HCT116 (cell line): ENCODE results near the gene MID1. TPM values are rescaled to one million over a fixed set of nuclear protein-coding genes. Genes with fewer than 3 reads are reported as not detected.

Experiments
- ATAC-seq: fragments of 200-7000 bp; cut with Tn5 transposase; 2 replicates; pipeline ENCODE4 v1.9.1; 2020; ENCODE audit warnings: mild to moderate bottlenecking, moderate library complexity
- BruUV-seq: library from RNA; stranded (reverse); fragments of 400-500 nt; replicated peaks from 2 replicates; lab custom pipeline; 2021; lab: Mats Ljungman, UMichigan
- CTCF ChIA-PET: fragments of 300-600 bp; sonication (Branson Sonifier 250); formaldehyde crosslinking; loops from one replicate; lab custom pipeline; 2021; ENCODE audit warnings: antibody characterized with exemption; lab: Charles Lee
- POLR2A ChIA-PET: fragments of 300-600, 350-600 bp; sonication (Branson Sonifier 250); formaldehyde crosslinking; loops from one replicate; lab custom pipeline; 2021; ENCODE audit warnings: antibody characterized with exemption; lab: Charles Lee
- RAD21 ChIA-PET, 2 experiments: fragments of 300-600 bp; sonication (Branson Sonifier 250); formaldehyde crosslinking; loops; one replicate each; lab custom pipeline; 2023; ENCODE audit warnings: low total read pairs in 2 of 2; ENCODE audit not compliant: uncharacterized antibody in 2 of 2, unreplicated experiment in 2 of 2, low non-redundant PET in 1 of 2; lab: Charles Lee
- DNase-seq: peaks from one replicate; pipeline ENCODE4 v3.0.0-alpha.2; 2010; ENCODE audit warnings: low read depth, low spot score
- H2AFZ ChIP-seq: fragments of 200-600 bp; shearing (Covaris generic), sonication (generic); 2 replicates; pipeline ENCODE4 v1.6.1; 2017; ENCODE audit warnings: low read depth, mixed run types, mixed read lengths, antibody characterized with exemption, low read length; ENCODE audit not compliant: poor library complexity, severe bottlenecking
- H3K27ac ChIP-seq: 2 replicates; pipeline ENCODE4 v1.5.1; 2012; ENCODE audit warnings: low read depth, low read length
- H3K27me3 ChIP-seq: fragments of 200-600 bp; sonication (generic); 2 replicates; pipeline ENCODE4 v1.6.1; 2016; ENCODE audit warnings: mixed run types, low read length, mixed read lengths; ENCODE audit not compliant: insufficient read depth
- H3K36me3 ChIP-seq, 2 experiments: fragments of 200-500 bp in 1 of 2; fragments of 200-600 bp in 1 of 2; sonication (Bioruptor generic) in 1 of 2; sonication (generic) in 1 of 2; 2 replicates each; pipeline versions ENCODE4 v1.5.1 to v1.6.1; 2014 to 2016; ENCODE audit warnings: low read length in 2 of 2, inconsistent platforms in 1 of 2, mixed read lengths in 1 of 2, mixed run types in 1 of 2; ENCODE audit not compliant: insufficient read depth in 2 of 2, control insufficient read depth in 1 of 2
- H3K4me1 ChIP-seq, 2 experiments: fragments of 200-600 bp in 1 of 2; sonication (generic) in 1 of 2; 2 replicates each; pipeline versions ENCODE4 v1.5.1 to v1.6.1; 2012 to 2017; ENCODE audit warnings: low read length in 2 of 2, inconsistent platforms in 1 of 2, mild to moderate bottlenecking in 1 of 2, mixed read lengths in 1 of 2, mixed run types in 1 of 2, moderate library complexity in 1 of 2; ENCODE audit not compliant: insufficient read depth in 2 of 2, control insufficient read depth in 1 of 2
- H3K4me2 ChIP-seq: fragments of 200-600 bp; sonication (generic); 2 replicates; pipeline ENCODE4 v1.6.1; 2017; ENCODE audit warnings: mixed run types, low read length, mixed read lengths
- H3K4me3 ChIP-seq, 2 experiments: fragments of 200-600 bp in 1 of 2; sonication (generic) in 1 of 2; replicated peaks in 1 of 2; 2 replicates each; pipeline ENCODE4 v1.5.1; 2011 to 2016; ENCODE audit warnings: low read length in 2 of 2, control low read depth in 1 of 2, low read depth in 1 of 2, mild to moderate bottlenecking in 1 of 2, mixed read lengths in 1 of 2, mixed run types in 1 of 2
- H3K79me2 ChIP-seq: fragments of 200-600 bp; sonication (generic); 2 replicates; pipeline ENCODE4 v1.6.1; 2017; ENCODE audit warnings: mild to moderate bottlenecking, mixed run types, low read length, moderate library complexity, mixed read lengths; ENCODE audit not compliant: insufficient read depth
- H3K9ac ChIP-seq: fragments of 200-600 bp; sonication (generic); 2 replicates; pipeline ENCODE4 v1.6.1; 2016; ENCODE audit warnings: low read length, mixed read lengths
- H3K9me2 ChIP-seq: fragments of 200-600 bp; sonication (generic), shearing (Covaris generic); 2 replicates; pipeline ENCODE4 v1.6.1; 2017; ENCODE audit warnings: mixed run types, mild to moderate bottlenecking, moderate library complexity; ENCODE audit not compliant: insufficient read depth
- H3K9me3 ChIP-seq, 2 experiments: fragments of 200-500 bp in 1 of 2; fragments of 200-600 bp in 1 of 2; sonication (Bioruptor generic) in 1 of 2; sonication (generic) in 1 of 2; 2 replicates each; pipeline ENCODE4 v1.6.1; 2014 to 2017; ENCODE audit warnings: low read length in 2 of 2, mixed read lengths in 2 of 2, inconsistent platforms in 1 of 2, low read depth in 1 of 2, mild to moderate bottlenecking in 1 of 2, mixed run types in 1 of 2, moderate library complexity in 1 of 2; ENCODE audit not compliant: control insufficient read depth in 1 of 2, insufficient read depth in 1 of 2
- H4K20me1 ChIP-seq: fragments of 200-600 bp; sonication (generic), shearing (Covaris generic); 2 replicates; pipeline ENCODE4 v1.6.1; 2017; ENCODE audit warnings: mixed run types, mild to moderate bottlenecking, moderate library complexity; ENCODE audit not compliant: insufficient read depth
- CBX3 ChIP-seq: IDR thresholded peaks from 2 replicates; pipeline ENCODE4 v1.6.1; 2012; ENCODE audit warnings: low read depth
- CEBPB ChIP-seq: IDR thresholded peaks from 2 replicates; pipeline ENCODE4 v1.6.1; 2012; ENCODE audit warnings: low read depth
- EGR1 ChIP-seq: IDR thresholded peaks from 2 replicates; pipeline ENCODE4 v1.6.1; 2012; ENCODE audit warnings: low read depth
- ELF1 ChIP-seq: IDR thresholded peaks from 2 replicates; pipeline ENCODE4 v1.6.1; 2012; ENCODE audit warnings: low read depth, borderline replicate concordance
- EZH2phosphoT487 ChIP-seq: fragments of 200-600 bp; IDR thresholded peaks from 2 replicates; pipeline ENCODE4 v1.6.1; 2018; ENCODE audit warnings: antibody characterized with exemption, borderline replicate concordance
- POLR2A ChIP-seq: IDR thresholded peaks from 2 replicates; pipeline ENCODE4 v1.7.0; 2011; ENCODE audit warnings: borderline replicate concordance; ENCODE audit not compliant: insufficient read depth, insufficient read length; ENCODE audit errors: extremely low read depth
- RAD21 ChIP-seq: IDR thresholded peaks from 2 replicates; pipeline ENCODE4 v1.6.1; 2012; ENCODE audit warnings: low read depth, mild to moderate bottlenecking
- SIN3A ChIP-seq: IDR thresholded peaks from 2 replicates; pipeline ENCODE4 v1.6.1; 2012; ENCODE audit warnings: low read depth
- SP1 ChIP-seq: IDR thresholded peaks from 2 replicates; pipeline ENCODE4 v1.6.1; 2012; ENCODE audit warnings: low read depth
- SRF ChIP-seq: IDR thresholded peaks from 2 replicates; pipeline ENCODE4 v1.6.1; 2012; ENCODE audit warnings: low read depth
- TCF7L2 ChIP-seq: IDR thresholded peaks from 2 replicates; pipeline ENCODE4 v1.7.0; 2011; ENCODE audit warnings: borderline replicate concordance, inconsistent platforms; ENCODE audit not compliant: insufficient read depth, insufficient read length; ENCODE audit errors: extremely low read depth
- ZFX ChIP-seq: fragments of 450-650 bp; IDR thresholded peaks from 2 replicates; pipeline ENCODE4 v1.6.1; 2017
- ZNF274 ChIP-seq: fragments of 200-500 bp; sonication (Bioruptor generic); IDR thresholded peaks from 2 replicates; pipeline ENCODE4 v1.6.1; 2014; ENCODE audit warnings: mild to moderate bottlenecking, low read depth, low read length, inconsistent platforms
- intact Hi-C: fragments of 100-400 bp; cut with micrococcal nuclease; formaldehyde crosslinking; loops from 2 replicates; pipeline ENCODE4 v1.10.0; 2022
- total RNA-seq: library from RNA; stranded (reverse); gene quantifications from one replicate; pipeline ENCODE4 v1.2.1, GENCODE V29; 2021; ENCODE audit not compliant: unreplicated experiment
- TF ChIP-seq, protein P1 (sequence below): IDR thresholded peaks from 2 replicates; pipeline ENCODE4 v1.6.1; 2012
- TF ChIP-seq, protein P2 (sequence below): IDR thresholded peaks from 2 replicates; pipeline ENCODE4 v1.6.1; 2011; ENCODE audit warnings: mild to moderate bottlenecking, low read length, moderate library complexity; ENCODE audit not compliant: insufficient replicate concordance; ENCODE audit errors: extremely low read depth
- TF ChIP-seq, protein P3 (sequence below): IDR thresholded peaks from 2 replicates; pipeline ENCODE4 v1.6.1; 2012; ENCODE audit warnings: low read depth

MID1 gene
- total RNA-seq, 1 experiment from 2014 or later: 48.8 TPM

DNA sequence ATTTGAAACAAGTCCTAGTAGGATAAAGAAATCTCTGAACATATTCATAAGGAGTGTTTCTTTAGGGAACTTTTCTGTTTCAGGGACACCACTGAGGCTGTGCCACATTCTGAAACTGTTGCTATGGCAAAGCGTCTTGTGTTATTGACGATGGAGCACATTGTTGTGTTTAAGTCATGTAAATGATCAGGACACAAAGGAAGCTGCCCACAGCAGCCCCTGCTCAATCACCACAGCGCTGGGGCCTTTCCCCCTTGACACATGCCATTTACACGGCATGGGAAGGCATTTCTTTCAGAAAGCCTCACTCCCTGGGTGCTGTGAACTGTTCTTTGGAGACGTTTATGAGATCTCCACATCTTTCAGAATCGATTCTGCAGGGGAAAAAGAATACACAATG, 39.8 kb upstream of the MID1 start:
- POLR2A ChIA-PET: no interaction called here
- CTCF ChIA-PET: no interaction called here
- H3K79me2 ChIP-seq: no peaks in the 10 kb centered on the region
- H4K20me1 ChIP-seq: no peaks in the 10 kb centered on the region
- H3K27ac ChIP-seq: no peak overlapping the region
- ATAC-seq (no peak), DNase-seq (no peak)
- RAD21 ChIA-PET: no interaction called here
- no peak overlapping the region for H3K9ac ChIP-seq
- no TSS peak for BruUV-seq
- no peak overlapping the region for H2AFZ ChIP-seq
- intact Hi-C loops: no loop called here
- H3K9me3 ChIP-seq: no peaks in the 10 kb centered on the region
- no peaks in the 10 kb centered on the region for H3K9me2 ChIP-seq
- H3K4me2 ChIP-seq: no peak overlapping the region
- H3K4me1 ChIP-seq: no peaks in the 10 kb centered on the region
- no peaks in the 10 kb centered on the region for H3K27me3 ChIP-seq
- H3K4me3 ChIP-seq: no peak overlapping the region
- TF ChIP-seq EGR1: no peak
- TF ChIP-seq, protein P1, sequence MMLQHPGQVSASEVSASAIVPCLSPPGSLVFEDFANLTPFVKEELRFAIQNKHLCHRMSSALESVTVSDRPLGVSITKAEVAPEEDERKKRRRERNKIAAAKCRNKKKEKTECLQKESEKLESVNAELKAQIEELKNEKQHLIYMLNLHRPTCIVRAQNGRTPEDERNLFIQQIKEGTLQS: no peak
- TF ChIP-seq EZH2phosphoT487: no peak
- TF ChIP-seq ZFX: no peak
- no peak for TF ChIP-seq CEBPB
- TF ChIP-seq, protein P2, sequence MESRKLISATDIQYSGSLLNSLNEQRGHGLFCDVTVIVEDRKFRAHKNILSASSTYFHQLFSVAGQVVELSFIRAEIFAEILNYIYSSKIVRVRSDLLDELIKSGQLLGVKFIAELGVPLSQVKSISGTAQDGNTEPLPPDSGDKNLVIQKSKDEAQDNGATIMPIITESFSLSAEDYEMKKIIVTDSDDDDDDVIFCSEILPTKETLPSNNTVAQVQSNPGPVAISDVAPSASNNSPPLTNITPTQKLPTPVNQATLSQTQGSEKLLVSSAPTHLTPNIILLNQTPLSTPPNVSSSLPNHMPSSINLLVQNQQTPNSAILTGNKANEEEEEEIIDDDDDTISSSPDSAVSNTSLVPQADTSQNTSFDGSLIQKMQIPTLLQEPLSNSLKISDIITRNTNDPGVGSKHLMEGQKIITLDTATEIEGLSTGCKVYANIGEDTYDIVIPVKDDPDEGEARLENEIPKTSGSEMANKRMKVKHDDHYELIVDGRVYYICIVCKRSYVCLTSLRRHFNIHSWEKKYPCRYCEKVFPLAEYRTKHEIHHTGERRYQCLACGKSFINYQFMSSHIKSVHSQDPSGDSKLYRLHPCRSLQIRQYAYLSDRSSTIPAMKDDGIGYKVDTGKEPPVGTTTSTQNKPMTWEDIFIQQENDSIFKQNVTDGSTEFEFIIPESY: no peak
- TF ChIP-seq SP1: no peak
- TF ChIP-seq SIN3A: no peak
- no peak for TF ChIP-seq POLR2A
- TF ChIP-seq, protein P3, sequence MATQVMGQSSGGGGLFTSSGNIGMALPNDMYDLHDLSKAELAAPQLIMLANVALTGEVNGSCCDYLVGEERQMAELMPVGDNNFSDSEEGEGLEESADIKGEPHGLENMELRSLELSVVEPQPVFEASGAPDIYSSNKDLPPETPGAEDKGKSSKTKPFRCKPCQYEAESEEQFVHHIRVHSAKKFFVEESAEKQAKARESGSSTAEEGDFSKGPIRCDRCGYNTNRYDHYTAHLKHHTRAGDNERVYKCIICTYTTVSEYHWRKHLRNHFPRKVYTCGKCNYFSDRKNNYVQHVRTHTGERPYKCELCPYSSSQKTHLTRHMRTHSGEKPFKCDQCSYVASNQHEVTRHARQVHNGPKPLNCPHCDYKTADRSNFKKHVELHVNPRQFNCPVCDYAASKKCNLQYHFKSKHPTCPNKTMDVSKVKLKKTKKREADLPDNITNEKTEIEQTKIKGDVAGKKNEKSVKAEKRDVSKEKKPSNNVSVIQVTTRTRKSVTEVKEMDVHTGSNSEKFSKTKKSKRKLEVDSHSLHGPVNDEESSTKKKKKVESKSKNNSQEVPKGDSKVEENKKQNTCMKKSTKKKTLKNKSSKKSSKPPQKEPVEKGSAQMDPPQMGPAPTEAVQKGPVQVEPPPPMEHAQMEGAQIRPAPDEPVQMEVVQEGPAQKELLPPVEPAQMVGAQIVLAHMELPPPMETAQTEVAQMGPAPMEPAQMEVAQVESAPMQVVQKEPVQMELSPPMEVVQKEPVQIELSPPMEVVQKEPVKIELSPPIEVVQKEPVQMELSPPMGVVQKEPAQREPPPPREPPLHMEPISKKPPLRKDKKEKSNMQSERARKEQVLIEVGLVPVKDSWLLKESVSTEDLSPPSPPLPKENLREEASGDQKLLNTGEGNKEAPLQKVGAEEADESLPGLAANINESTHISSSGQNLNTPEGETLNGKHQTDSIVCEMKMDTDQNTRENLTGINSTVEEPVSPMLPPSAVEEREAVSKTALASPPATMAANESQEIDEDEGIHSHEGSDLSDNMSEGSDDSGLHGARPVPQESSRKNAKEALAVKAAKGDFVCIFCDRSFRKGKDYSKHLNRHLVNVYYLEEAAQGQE: no peak
- TF ChIP-seq SRF: no peak
- TF ChIP-seq ELF1: no peak
- TF ChIP-seq TCF7L2: no peak
- no peak for TF ChIP-seq RAD21
- TF ChIP-seq ZNF274: no peak
- no peak for TF ChIP-seq CBX3
- TF ChIP-seq, all 23 proteins: peak for 0
- no peaks in the 10 kb centered on the region for H3K36me3 ChIP-seq
